Fibroblast of lung (primary cell): ENCODE measurements around the gene TXNDC5. TPM values are rescaled to one million over a fixed set of nuclear protein-coding genes. Genes with fewer than 3 reads are reported as not detected.
A peak's percentile ranks its signal among the peaks of the same experiment; 100 is the strongest.

ENCODE experiments used
- DNase-seq, 2 donors: peaks; one replicate each; pipeline versions ENCODE4 v3.0.0 to v3.0.0-alpha.2; 2010; ENCODE audit warnings: low read depth in 2 of 2
- H2AFZ ChIP-seq: 2 replicates; pipeline ENCODE4 v1.5.1; 2012; ENCODE audit warnings: low read length, control low read depth, inconsistent platforms
- H3K27ac ChIP-seq: 2 replicates; pipeline ENCODE4 v1.5.1; 2011; ENCODE audit warnings: low read length, control low read depth; ENCODE audit not compliant: insufficient read depth
- H3K27me3 ChIP-seq: 2 replicates; pipeline ENCODE4 v1.5.1; 2011; ENCODE audit warnings: mild to moderate bottlenecking, low read length; ENCODE audit not compliant: control insufficient read depth, insufficient read depth
- H3K36me3 ChIP-seq: 2 replicates; pipeline ENCODE4 v1.5.1; 2011; ENCODE audit warnings: low read length; ENCODE audit not compliant: control insufficient read depth, insufficient read depth
- H3K4me1 ChIP-seq: 2 replicates; pipeline ENCODE4 v1.5.1; 2011; ENCODE audit warnings: low read length; ENCODE audit not compliant: control insufficient read depth, insufficient read depth; ENCODE audit errors: extremely low read depth
- H3K4me2 ChIP-seq: 2 replicates; pipeline ENCODE4 v1.5.1; 2011; ENCODE audit warnings: low read length, control low read depth; ENCODE audit not compliant: insufficient read depth; ENCODE audit errors: extremely low read depth
- H3K4me3 ChIP-seq, 4 experiments: fragments of 200-600 bp in 1 of 4; sonication (generic) in 1 of 4; replicated peaks in 1 of 4; 2 replicates each; pipeline ENCODE4 v1.5.1; 2011 to 2016; ENCODE audit warnings: low read length in 4 of 4, low read depth in 3 of 4, mild to moderate bottlenecking in 3 of 4, control low read depth in 2 of 4, inconsistent platforms in 1 of 4, mixed read lengths in 1 of 4; ENCODE audit not compliant: insufficient read depth in 1 of 4; ENCODE audit errors: control extremely low read depth in 1 of 4
- H3K79me2 ChIP-seq: 2 replicates; pipeline ENCODE4 v1.5.1; 2012; ENCODE audit warnings: mild to moderate bottlenecking, low read length, inconsistent platforms; ENCODE audit not compliant: control insufficient read depth, insufficient read depth
- H3K9ac ChIP-seq: 2 replicates; pipeline ENCODE4 v1.5.1; 2011; ENCODE audit warnings: mild to moderate bottlenecking, low read length, control low read depth; ENCODE audit not compliant: insufficient read depth
- H3K9me3 ChIP-seq: 2 replicates; pipeline ENCODE4 v1.5.1; 2012; ENCODE audit warnings: low read depth, low read length; ENCODE audit not compliant: control insufficient read depth, insufficient read depth
- H4K20me1 ChIP-seq: 2 replicates; pipeline ENCODE4 v1.5.1; 2011; ENCODE audit warnings: low read length; ENCODE audit not compliant: control insufficient read depth, insufficient read depth; ENCODE audit errors: extremely low read depth
- CTCF ChIP-seq, 2 donors: IDR thresholded peaks in 1 of 2; conservative IDR thresholded peaks in 1 of 2; 1 replicate in 1 of 2; 2 replicates in 1 of 2; pipeline ENCODE4 v1.5.1; 2011 to 2012; ENCODE audit warnings: low read length in 2 of 2, control low read depth in 1 of 2, inconsistent platforms in 1 of 2, low read depth in 1 of 2, mild to moderate bottlenecking in 1 of 2
- EZH2 ChIP-seq: IDR thresholded peaks from 2 replicates; pipeline ENCODE4 v1.5.1; 2012; ENCODE audit warnings: low read length, control low read depth, mild to moderate bottlenecking; ENCODE audit errors: missing control alignments
- polyA plus RNA-seq, 2 donors: library from polyadenylated mRNA; depleted of rRNA in 1 of 2; stranded (reverse) in 1 of 2; unstranded in 1 of 2; fragments of >200 nt; gene quantifications; 2 replicates each; pipeline ENCODE4 v1.2.1, GENCODE V29; 2011 to 2012; ENCODE audit warnings: missing spikeins in 1 of 2
- total RNA-seq: library from RNA; depleted of rRNA; stranded (reverse); fragments of >200 nt; gene quantifications from 2 replicates; pipeline ENCODE4 v1.2.1, GENCODE V29; 2014

Gene TXNDC5
- total and polyA plus RNA-seq, 2 donors (not counting 1 experiment from before 2014, with no cell fraction given), result 349 to 354 TPM

- Histone ChIP-seq H3K9ac (no peak overlapping the region), H3K27me3 (peaks cover 9% of the 10 kb centered on the region), H3K27ac (no peak overlapping the region), H3K79me2 (peaks cover 25% of the 10 kb centered on the region), H3K9me3 (no peaks in the 10 kb centered on the region), H3K4me1 (peaks cover 4% of the 10 kb centered on the region), H3K4me2 (no peak overlapping the region), H3K36me3 (no peaks in the 10 kb centered on the region), H2AFZ (no peak overlapping the region), H3K4me3 (no peak overlapping the region), H4K20me1 (no peaks in the 10 kb centered on the region)
- TF ChIP-seq CTCF (conservative IDR thresholded peaks at IDR 0.05 in 1 of 2, IDR thresholded peaks at IDR 0.05 in 1 of 2; ENCODE audit: low read depth in 1 of 2, low read length in 2 of 2) (no peak), EZH2 (no peak)
- no peak for DNase-seq
These were observed 1.4 kb upstream of the TXNDC5 start for GRCh38 chr6:7912024-7912423.

GRCh38 chr6:7911345-7911725 is 747 bp upstream of the TXNDC5 start:
- Histone ChIP-seq H3K4me3 (peak overlapping the region; percentile 45 to 69 (median 57)), H2AFZ (peak overlapping the region; percentile 80), H4K20me1 (no peaks in the 10 kb centered on the region), H3K9me3 (no peaks in the 10 kb centered on the region), H3K27me3 (peaks cover 9% of the 10 kb centered on the region), H3K79me2 (peaks cover 31% of the 10 kb centered on the region), H3K27ac (no peak overlapping the region), H3K36me3 (no peaks in the 10 kb centered on the region), H3K4me1 (peaks cover 4% of the 10 kb centered on the region), H3K9ac (no peak overlapping the region), H3K4me2 (peak overlapping the region; percentile 94)
- TF ChIP-seq EZH2 (no peak), CTCF (conservative IDR thresholded peaks at IDR 0.05 in 1 of 2, IDR thresholded peaks at IDR 0.05 in 1 of 2; ENCODE audit: low read depth in 1 of 2, low read length in 2 of 2) (no peak)
- no peak for DNase-seq

GRCh38 chr6:7910298-7910653 is 312 bp downstream of the TXNDC5 start:
- no peak for DNase-seq
- Histone ChIP-seq H3K4me1 (peaks cover 4% of the 10 kb centered on the region), H4K20me1 (no peaks in the 10 kb centered on the region), H3K4me2 (no peak overlapping the region), H3K27ac (no peak overlapping the region), H2AFZ (no peak overlapping the region), H3K79me2 (peaks cover 39% of the 10 kb centered on the region), H3K36me3 (no peaks in the 10 kb centered on the region), H3K9ac (peak overlapping the region; percentile 65), H3K27me3 (peaks cover 9% of the 10 kb centered on the region), H3K4me3 (peak overlapping the region in 3 of 4 experiments; percentile 42 to 81 (median 71)), H3K9me3 (no peaks in the 10 kb centered on the region)
- TF ChIP-seq EZH2, result no peak
- no peak for TF ChIP-seq CTCF (conservative IDR thresholded peaks at IDR 0.05 in 1 of 2, IDR thresholded peaks at IDR 0.05 in 1 of 2; ENCODE audit: low read depth in 1 of 2, low read length in 2 of 2)
